Astrocyte of the spinal cord (primary cell): Measurements from ENCODE around the gene ADARB2.
"Not testable (repeated sequence)": the region's sequence is repeated elsewhere in the genome, so short reads cannot be mapped to it uniquely, and the experiment has no call there.

ENCODE experiments used
- DNase-seq: peaks from one replicate; pipeline ENCODE4 v3.0.0; 2011; ENCODE audit warnings: low read depth, low spot score
- H3K4me3 ChIP-seq: 2 replicates; pipeline ENCODE4 v1.5.1; 2011; ENCODE audit warnings: low read depth, mild to moderate bottlenecking, low read length, moderate library complexity
- CTCF ChIP-seq: IDR thresholded peaks from 2 replicates; pipeline ENCODE4 v1.5.1; 2012; ENCODE audit warnings: low read depth, mild to moderate bottlenecking, low read length, inconsistent platforms
- in situ Hi-C: cut with HindIII; loops from 2 replicates; pipeline ENCODE4 v1.10.0; 2017; ENCODE audit warnings: low sequenced_read_pairs

ADARB2 gene

GRCh38 chr10:1354809-1355710 is 382.3 kb downstream of the ADARB2 start:
- no peak for TF ChIP-seq CTCF
- no peak overlapping the region for H3K4me3 ChIP-seq
- in situ Hi-C loops = no loop called here
- no peak for DNase-seq

- DNase-seq, in situ Hi-C loops, H3K4me3 ChIP-seq: not testable (repeated sequence)
These were observed 385.0 kb downstream of the ADARB2 start for GRCh38 chr10:1352296-1352695.

GRCh38 chr10:1348773-1349050 is 388.6 kb downstream of the ADARB2 start:
- in situ Hi-C loops = no loop called here
- TF ChIP-seq CTCF = no peak
- no peak for DNase-seq
- H3K4me3 ChIP-seq = no peak overlapping the region

GRCh38 chr10:1347962-1348772 is 389.2 kb downstream of the ADARB2 start:
- TF ChIP-seq CTCF = no peak
- DNase-seq = no peak
- no peak overlapping the region for H3K4me3 ChIP-seq
- in situ Hi-C loops = no loop called here

- no peak for DNase-seq
- TF ChIP-seq CTCF = no peak
These were observed 389.8 kb downstream of the ADARB2 start for GRCh38 chr10:1347525-1347924.

GRCh38 chr10:1346201-1346600 is 391.1 kb downstream of the ADARB2 start:
- in situ Hi-C loops = no loop called here
- TF ChIP-seq CTCF = no peak
- H3K4me3 ChIP-seq = no peak overlapping the region
- no peak for DNase-seq

More at GRCh38 chr10:1347525-1347924, 389.8 kb downstream of the ADARB2 start:
- no peak overlapping the region for H3K4me3 ChIP-seq
- in situ Hi-C loops = no loop called here

GRCh38 chr10:1345368-1345767 is 392.0 kb downstream of the ADARB2 start:
- H3K4me3 ChIP-seq = no peak overlapping the region
- in situ Hi-C loops = no loop called here
- no peak for TF ChIP-seq CTCF
- no peak for DNase-seq
